DND-41 (cell line): ENCODE data around the gene ZC3H12A.
"Not testable (repeated sequence)": the region's sequence is repeated elsewhere in the genome, so short reads cannot be mapped to it uniquely, and the experiment has no call there.

Experiments
- ATAC-seq: fragments of 200-7000 bp; cut with Tn5 transposase; 3 replicates; pipeline ENCODE4 v1.9.1; 2021; ENCODE audit warnings: low read depth; ENCODE audit not compliant: insufficient read depth
- DNase-seq: peaks from one replicate; pipeline ENCODE4 v3.0.0-alpha.2; 2020
- H2AFZ ChIP-seq: 2 replicates; pipeline ENCODE4 v1.6.0; 2012; ENCODE audit warnings: low read depth, low read length
- H3K27ac ChIP-seq: 2 replicates; pipeline ENCODE4 v1.5.1; 2012; ENCODE audit warnings: low read length, inconsistent platforms
- H3K27me3 ChIP-seq: fragments of 200-600 bp; sonication (generic); 2 replicates; pipeline ENCODE4 v1.6.0; 2012; ENCODE audit warnings: low read length, mild to moderate bottlenecking, inconsistent platforms; ENCODE audit not compliant: insufficient read depth, poor library complexity
- H3K36me3 ChIP-seq: 2 replicates; pipeline ENCODE4 v1.5.1; 2012; ENCODE audit warnings: low read length, inconsistent platforms; ENCODE audit not compliant: insufficient read depth
- H3K4me1 ChIP-seq: 2 replicates; pipeline ENCODE4 v1.5.1; 2012; ENCODE audit warnings: mild to moderate bottlenecking, low read length; ENCODE audit not compliant: insufficient read depth
- H3K4me2 ChIP-seq: 2 replicates; pipeline ENCODE4 v1.6.0; 2012; ENCODE audit warnings: mild to moderate bottlenecking, moderate library complexity, low read length, inconsistent platforms; ENCODE audit not compliant: insufficient read depth
- H3K4me3 ChIP-seq, 2 experiments: fragments of 200-600 bp in 1 of 2; shearing (Covaris generic) in 1 of 2; 2 replicates each; pipeline ENCODE4 v1.5.1; 2012 to 2016; ENCODE audit warnings: inconsistent platforms in 2 of 2, low read length in 2 of 2, mild to moderate bottlenecking in 2 of 2, low read depth in 1 of 2, moderate library complexity in 1 of 2
- H3K79me2 ChIP-seq: 2 replicates; pipeline ENCODE4 v1.6.0; 2012; ENCODE audit warnings: low read length, inconsistent platforms; ENCODE audit not compliant: insufficient read depth
- H3K9ac ChIP-seq: 2 replicates; pipeline ENCODE4 v1.6.0; 2012; ENCODE audit warnings: low read depth, mild to moderate bottlenecking, inconsistent platforms, low read length, moderate library complexity
- H3K9me3 ChIP-seq: 2 replicates; pipeline ENCODE4 v1.5.1; 2012; ENCODE audit warnings: low read length, moderate library complexity, mild to moderate bottlenecking, inconsistent platforms; ENCODE audit not compliant: insufficient read depth, severe bottlenecking
- H4K20me1 ChIP-seq: 2 replicates; pipeline ENCODE4 v1.6.0; 2012; ENCODE audit warnings: low read length; ENCODE audit not compliant: insufficient read depth
- CTCF ChIP-seq: IDR thresholded peaks from 2 replicates; pipeline ENCODE4 v1.5.1; 2012; ENCODE audit warnings: borderline replicate concordance, low read length, moderate library complexity, mild to moderate bottlenecking; ENCODE audit not compliant: poor library complexity, severe bottlenecking; ENCODE audit errors: extremely low read depth
- EZH2 ChIP-seq: IDR thresholded peaks from 3 replicates; pipeline ENCODE4 v1.6.1; 2012; ENCODE audit warnings: borderline replicate concordance, low read depth, mild to moderate bottlenecking, moderate library complexity, low read length, inconsistent platforms; ENCODE audit not compliant: severe bottlenecking

Gene ZC3H12A

GRCh38 chr1:37519613-37520012 is 45.2 kb downstream of the ZC3H12A start:
- Histone ChIP-seq H3K36me3 (no peaks in the 10 kb centered on the region), H3K27ac (no peak overlapping the region), H3K79me2 (no peaks in the 10 kb centered on the region), H3K4me2 (no peak overlapping the region), H2AFZ (no peak overlapping the region), H3K4me1 (peaks cover 10% of the 10 kb centered on the region), H3K9me3 (no peaks in the 10 kb centered on the region), H3K4me3 (no peak overlapping the region), H3K9ac (no peak overlapping the region), H4K20me1 (no peaks in the 10 kb centered on the region), H3K27me3 (no peaks in the 10 kb centered on the region)
- ATAC-seq (no peak), DNase-seq (no peak)
- TF ChIP-seq CTCF (no peak), EZH2 (no peak)

GRCh38 chr1:37529888-37530287 is 55.5 kb downstream of the ZC3H12A start:
- H3K4me1 ChIP-seq, H3K4me3 ChIP-seq, H3K36me3 ChIP-seq, H2AFZ ChIP-seq, H3K27ac ChIP-seq, DNase-seq, H3K9me3 ChIP-seq, H3K79me2 ChIP-seq, ATAC-seq, H4K20me1 ChIP-seq, H3K27me3 ChIP-seq, H3K4me2 ChIP-seq, H3K9ac ChIP-seq: not testable (repeated sequence)

GRCh38 chr1:37532418-37533156 is 58.2 kb downstream of the ZC3H12A start:
- ATAC-seq = not testable (repeated sequence)

GRCh38 chr1:37533317-37534093 is 59.1 kb downstream of the ZC3H12A start:
- DNase-seq = no peak
- H3K9ac ChIP-seq = no peak overlapping the region
- H3K27ac ChIP-seq = no peak overlapping the region
- no peak overlapping the region for H2AFZ ChIP-seq
- no peak for ATAC-seq
- no peaks in the 10 kb centered on the region for H3K27me3 ChIP-seq
- H3K4me1 ChIP-seq = no peaks in the 10 kb centered on the region
- H4K20me1 ChIP-seq = no peaks in the 10 kb centered on the region
- no peak overlapping the region for H3K4me3 ChIP-seq
- H3K9me3 ChIP-seq = no peaks in the 10 kb centered on the region
- no peaks in the 10 kb centered on the region for H3K79me2 ChIP-seq
- TF ChIP-seq CTCF (no peak), EZH2 (no peak)
- H3K4me2 ChIP-seq = no peak overlapping the region
- H3K36me3 ChIP-seq = peaks cover 25% of the 10 kb centered on the region

More at GRCh38 chr1:37532418-37533156, 58.2 kb downstream of the ZC3H12A start:
- not testable (repeated sequence) for H3K27ac ChIP-seq, H4K20me1 ChIP-seq, H3K9me3 ChIP-seq, H3K9ac ChIP-seq, H3K4me1 ChIP-seq, H3K79me2 ChIP-seq, DNase-seq, H2AFZ ChIP-seq, H3K4me3 ChIP-seq, H3K4me2 ChIP-seq, H3K27me3 ChIP-seq
- H3K36me3 ChIP-seq = peaks cover 18% of the 10 kb centered on the region
